PFSK-1 (cell line): ENCODE results near the gene FAM50B.

Experiments used
- FOXP2 ChIP-seq: optimal IDR thresholded peaks from 2 replicates; pipeline ENCODE3; 2011; ENCODE audit warnings: borderline replicate concordance, control low read depth, inconsistent platforms; ENCODE audit not compliant: insufficient read depth; ENCODE audit errors: extremely low read length, extremely low read depth
- POLR2AphosphoS5 ChIP-seq: IDR thresholded peaks from 2 replicates; pipeline ENCODE4 v1.6.1; 2012; ENCODE audit warnings: low read depth, mild to moderate bottlenecking, control low read depth, low read length, moderate library complexity
- REST ChIP-seq, 2 experiments: IDR thresholded peaks; 2 replicates each; pipeline versions ENCODE4 v1.6.1 to v1.8.0; 2011 to 2012; ENCODE audit warnings: low read depth in 2 of 2, low read length in 2 of 2, control low read depth in 1 of 2, inconsistent platforms in 1 of 2, mild to moderate bottlenecking in 1 of 2, moderate library complexity in 1 of 2; ENCODE audit not compliant: insufficient read depth in 1 of 2
- SIN3A ChIP-seq: IDR thresholded peaks from 2 replicates; pipeline ENCODE4 v1.6.1; 2012; ENCODE audit warnings: mild to moderate bottlenecking, low read length, moderate library complexity, borderline replicate concordance; ENCODE audit not compliant: insufficient read depth
- TAF1 ChIP-seq: IDR thresholded peaks from 2 replicates; pipeline ENCODE4 v1.6.1; 2012; ENCODE audit warnings: low read length, control low read depth, borderline replicate concordance; ENCODE audit not compliant: insufficient read depth

FAM50B gene

GRCh38 chr6:3816251-3816650 lies 32.9 kb upstream of the FAM50B start:
- TF ChIP-seq FOXP2 (no peak), SIN3A (no peak), REST (IDR thresholded peaks at IDR 0.05; ENCODE audit: insufficient read depth in 1 of 2, low read depth in 2 of 2, low read length in 2 of 2) (no peak), POLR2AphosphoS5 (no peak), TAF1 (no peak)

- no peak for TF ChIP-seq TAF1
- TF ChIP-seq SIN3A = no peak
- no peak for TF ChIP-seq POLR2AphosphoS5
- no peak for TF ChIP-seq REST (IDR thresholded peaks at IDR 0.05; ENCODE audit: insufficient read depth in 1 of 2, low read depth in 2 of 2, low read length in 2 of 2)
- no peak for TF ChIP-seq FOXP2
Measured at GRCh38 chr6:3819161-3820110, 29.7 kb upstream of the FAM50B start.

GRCh38 chr6:3820563-3820962 lies 28.6 kb upstream of the FAM50B start:
- no peak for TF ChIP-seq POLR2AphosphoS5
- TF ChIP-seq TAF1 = no peak
- no peak for TF ChIP-seq SIN3A
- TF ChIP-seq FOXP2 = no peak
- no peak for TF ChIP-seq REST (IDR thresholded peaks at IDR 0.05; ENCODE audit: insufficient read depth in 1 of 2, low read depth in 2 of 2, low read length in 2 of 2)

GRCh38 chr6:3822747-3823445 lies 26.3 kb upstream of the FAM50B start:
- TF ChIP-seq FOXP2 (no peak), TAF1 (no peak), REST (IDR thresholded peaks at IDR 0.05; ENCODE audit: insufficient read depth in 1 of 2, low read depth in 2 of 2, low read length in 2 of 2) (no peak), POLR2AphosphoS5 (no peak), SIN3A (no peak)
